Measurements from ENCODE around the gene SEC24C.

SEC24C gene

DNA sequence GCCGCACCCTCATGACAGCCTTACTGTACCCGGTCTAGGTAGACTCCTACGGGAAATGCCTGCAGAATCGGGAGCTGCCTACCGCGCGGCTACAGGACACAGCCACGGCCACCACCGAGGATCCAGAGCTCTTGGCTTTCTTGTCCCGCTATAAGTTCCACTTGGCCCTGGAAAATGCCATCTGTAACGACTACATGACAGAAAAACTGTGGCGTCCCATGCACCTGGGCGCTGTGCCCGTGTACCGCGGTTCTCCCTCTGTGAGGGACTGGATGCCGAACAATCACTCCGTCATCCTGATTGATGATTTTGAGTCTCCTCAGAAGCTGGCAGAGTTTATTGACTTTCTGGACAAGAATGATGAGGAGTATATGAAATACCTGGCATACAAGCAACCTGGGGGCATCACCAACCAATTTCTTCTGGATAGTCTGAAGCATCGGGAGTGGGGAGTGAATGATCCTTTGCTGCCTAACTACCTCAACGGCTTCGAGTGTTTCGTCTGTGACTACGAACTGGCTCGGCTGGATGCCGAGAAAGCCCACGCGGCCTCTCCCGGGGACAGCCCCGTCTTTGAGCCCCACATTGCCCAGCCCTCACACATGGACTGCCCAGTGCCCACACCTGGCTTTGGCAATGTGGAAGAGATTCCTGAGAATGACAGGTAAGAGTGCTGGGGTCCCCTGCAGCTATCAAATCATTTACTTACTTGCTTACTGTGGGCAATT is 29.1 kb downstream of the SEC24C start:
- Mint-ChIP-seq H3K36me3 (ENCODE audit: low read depth) (peaks cover 59% of the 10 kb centered on the region), H3K4me3 (peak overlapping the region; percentile 94 to 98 (median 97)), H3K4me1 (peaks cover 39% of the 10 kb centered on the region), H3K9me3 (no peaks in the 10 kb centered on the region), H3K27ac (peak overlapping the region; percentile 84 to 96 (median 95)), H3K27me3 (ENCODE audit: low read depth) (no peaks in the 10 kb centered on the region)
- no peak for TF ChIP-seq CTCF (IDR thresholded peaks at IDR 0.05; ENCODE audit: unreplicated experiment in 3 of 3)

- H3K4me3 Mint-ChIP-seq, result peak overlapping the region; percentile 94 to 98 (median 97)
- H3K4me1 Mint-ChIP-seq, result peaks cover 40% of the 10 kb centered on the region
- no peak for TF ChIP-seq CTCF (IDR thresholded peaks at IDR 0.05; ENCODE audit: unreplicated experiment in 3 of 3)
- H3K36me3 Mint-ChIP-seq (ENCODE audit: low read depth), result peaks cover 49% of the 10 kb centered on the region
- H3K27ac Mint-ChIP-seq, result no peak overlapping the region
- H3K9me3 Mint-ChIP-seq, result no peaks in the 10 kb centered on the region
- H3K27me3 Mint-ChIP-seq (ENCODE audit: low read depth), result no peaks in the 10 kb centered on the region
Observed at GRCh38 chr10:73774637-73775036, 30.5 kb downstream of the SEC24C start.

GRCh38 chr10:73779018-73779417 is 34.8 kb downstream of the SEC24C start:
- no peaks in the 10 kb centered on the region for H3K9me3 Mint-ChIP-seq
- peaks cover 33% of the 10 kb centered on the region for H3K36me3 Mint-ChIP-seq (ENCODE audit: low read depth)
- no peak for TF ChIP-seq CTCF (IDR thresholded peaks at IDR 0.05; ENCODE audit: unreplicated experiment in 3 of 3)
- H3K4me1 Mint-ChIP-seq, result peaks cover 52% of the 10 kb centered on the region
- H3K27ac Mint-ChIP-seq, result no peak overlapping the region
- no peaks in the 10 kb centered on the region for H3K27me3 Mint-ChIP-seq (ENCODE audit: low read depth)
- peak overlapping the region in 2 of 3 experiments; percentile 11 to 14 for H3K4me3 Mint-ChIP-seq

DNA sequence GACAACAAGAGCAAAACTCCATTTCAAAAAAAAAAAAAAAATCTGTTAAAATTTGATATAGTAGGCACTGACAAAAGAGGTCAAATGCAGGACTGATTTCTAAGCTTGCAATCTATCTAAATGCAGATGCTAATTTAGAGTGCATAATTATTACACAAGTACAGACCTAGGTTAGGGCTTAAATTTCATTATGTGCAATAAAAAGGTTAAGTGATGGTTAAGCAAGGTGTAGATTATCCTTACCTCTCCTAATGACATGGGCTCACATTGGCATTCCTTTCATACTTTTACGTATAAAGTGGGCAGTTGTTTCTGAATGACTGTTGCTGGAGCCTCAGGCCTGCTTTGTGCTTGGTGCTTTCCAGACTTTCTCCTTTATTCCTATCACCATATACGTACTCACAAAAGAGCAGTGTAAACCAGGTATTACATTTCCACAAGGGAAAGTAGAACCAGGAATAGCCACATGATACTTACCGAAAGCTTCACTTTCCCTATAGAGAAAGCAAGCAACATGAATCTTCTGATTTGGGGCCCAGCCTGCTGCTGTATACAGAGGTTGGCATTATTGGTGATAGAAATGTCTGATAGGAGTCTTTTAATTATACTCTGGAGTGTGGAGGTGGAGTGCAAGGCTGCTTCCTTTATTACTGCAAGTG is 35.5 kb downstream of the SEC24C start:
- H3K36me3 Mint-ChIP-seq (ENCODE audit: low read depth), result peaks cover 26% of the 10 kb centered on the region
- peak overlapping the region in 2 of 3 experiments; percentile 19 to 90 for H3K27ac Mint-ChIP-seq
- TF ChIP-seq CTCF (IDR thresholded peaks at IDR 0.05; ENCODE audit: unreplicated experiment in 3 of 3), result no peak
- H3K9me3 Mint-ChIP-seq, result no peaks in the 10 kb centered on the region
- H3K27me3 Mint-ChIP-seq (ENCODE audit: low read depth), result no peaks in the 10 kb centered on the region
- peak overlapping the region; percentile 79 to 100 (median 97) for H3K4me3 Mint-ChIP-seq
- H3K4me1 Mint-ChIP-seq, result peaks cover 45% of the 10 kb centered on the region

- peaks cover 23% of the 10 kb centered on the region for H3K36me3 Mint-ChIP-seq (ENCODE audit: low read depth)
- no peaks in the 10 kb centered on the region for H3K27me3 Mint-ChIP-seq (ENCODE audit: low read depth)
- peak overlapping the region; percentile 90 to 98 (median 92) for H3K27ac Mint-ChIP-seq
- peaks cover 45% of the 10 kb centered on the region for H3K4me1 Mint-ChIP-seq
- H3K9me3 Mint-ChIP-seq, result no peaks in the 10 kb centered on the region
- H3K4me3 Mint-ChIP-seq, result peak overlapping the region; percentile 97 to 100 (median 100)
- TF ChIP-seq CTCF (IDR thresholded peaks at IDR 0.05; ENCODE audit: unreplicated experiment in 3 of 3), result no peak
Observed at GRCh38 chr10:73780301-73780700, 36.1 kb downstream of the SEC24C start.

All from nephron (organoid).